ENCODE results near the gene NPAS3.

Gene NPAS3

DNA sequence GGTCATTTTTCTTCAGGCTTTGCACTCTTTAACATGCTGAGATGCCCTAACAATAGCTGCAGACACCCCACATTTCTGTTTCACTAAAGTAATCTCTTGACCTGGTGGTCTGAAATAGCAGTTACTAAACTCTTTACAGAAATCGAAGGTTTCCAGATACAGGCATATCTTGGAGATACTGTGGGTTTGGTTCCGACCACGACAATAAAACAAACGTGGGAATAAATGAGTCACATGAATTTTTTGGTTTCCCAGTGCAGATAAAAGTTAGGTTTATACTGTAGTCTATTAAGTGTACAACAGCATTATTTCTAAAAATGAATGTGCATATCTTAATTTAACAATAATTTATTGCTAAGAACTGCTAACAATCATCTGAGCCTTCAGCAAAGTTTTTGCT is 803.5 kb downstream of the NPAS3 start:
- TF ChIP-seq, protein P1, sequence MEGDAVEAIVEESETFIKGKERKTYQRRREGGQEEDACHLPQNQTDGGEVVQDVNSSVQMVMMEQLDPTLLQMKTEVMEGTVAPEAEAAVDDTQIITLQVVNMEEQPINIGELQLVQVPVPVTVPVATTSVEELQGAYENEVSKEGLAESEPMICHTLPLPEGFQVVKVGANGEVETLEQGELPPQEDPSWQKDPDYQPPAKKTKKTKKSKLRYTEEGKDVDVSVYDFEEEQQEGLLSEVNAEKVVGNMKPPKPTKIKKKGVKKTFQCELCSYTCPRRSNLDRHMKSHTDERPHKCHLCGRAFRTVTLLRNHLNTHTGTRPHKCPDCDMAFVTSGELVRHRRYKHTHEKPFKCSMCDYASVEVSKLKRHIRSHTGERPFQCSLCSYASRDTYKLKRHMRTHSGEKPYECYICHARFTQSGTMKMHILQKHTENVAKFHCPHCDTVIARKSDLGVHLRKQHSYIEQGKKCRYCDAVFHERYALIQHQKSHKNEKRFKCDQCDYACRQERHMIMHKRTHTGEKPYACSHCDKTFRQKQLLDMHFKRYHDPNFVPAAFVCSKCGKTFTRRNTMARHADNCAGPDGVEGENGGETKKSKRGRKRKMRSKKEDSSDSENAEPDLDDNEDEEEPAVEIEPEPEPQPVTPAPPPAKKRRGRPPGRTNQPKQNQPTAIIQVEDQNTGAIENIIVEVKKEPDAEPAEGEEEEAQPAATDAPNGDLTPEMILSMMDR (conservative IDR thresholded peaks at IDR 0.05; ENCODE audit: low read depth): no peak
- CTCF ChIA-PET: interaction anchor here (0.6 kb wide), 1 partner anchor 374 kb away, joined by 3 read pairs; no protein-coding TSS in a partner anchor
- no peak overlapping the region for H3K27ac ChIP-seq
- no peak for DNase-seq (ENCODE audit: low spot score)
- POLR2A ChIA-PET (ENCODE audit: low non-redundant PET): no interaction called here

DNA sequence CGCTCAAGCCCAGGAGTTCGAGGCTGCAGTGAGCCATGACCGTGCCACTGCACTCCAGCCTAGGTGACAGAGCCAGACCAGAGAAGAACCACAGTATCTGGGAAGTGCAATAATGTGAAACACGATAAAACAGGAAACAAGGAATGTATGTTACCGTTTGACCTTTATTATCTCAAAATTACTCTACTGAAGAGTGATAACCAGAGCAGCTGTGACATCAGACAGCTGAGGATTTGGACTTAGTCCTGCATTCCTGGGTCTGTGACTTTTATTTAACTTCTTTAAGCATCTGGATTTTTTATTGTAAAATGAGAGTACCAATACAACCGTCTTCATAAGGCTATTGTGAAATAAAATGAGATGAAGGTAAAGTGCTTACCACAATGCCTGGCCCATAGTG is 806.5 kb downstream of the NPAS3 start:
- no peak for DNase-seq (ENCODE audit: low spot score)
- CTCF ChIA-PET: no interaction called here
- no peak overlapping the region for H3K27ac ChIP-seq
- TF ChIP-seq, protein P1 (conservative IDR thresholded peaks at IDR 0.05; ENCODE audit: low read depth): no peak
- POLR2A ChIA-PET (ENCODE audit: low non-redundant PET): no interaction called here

DNA sequence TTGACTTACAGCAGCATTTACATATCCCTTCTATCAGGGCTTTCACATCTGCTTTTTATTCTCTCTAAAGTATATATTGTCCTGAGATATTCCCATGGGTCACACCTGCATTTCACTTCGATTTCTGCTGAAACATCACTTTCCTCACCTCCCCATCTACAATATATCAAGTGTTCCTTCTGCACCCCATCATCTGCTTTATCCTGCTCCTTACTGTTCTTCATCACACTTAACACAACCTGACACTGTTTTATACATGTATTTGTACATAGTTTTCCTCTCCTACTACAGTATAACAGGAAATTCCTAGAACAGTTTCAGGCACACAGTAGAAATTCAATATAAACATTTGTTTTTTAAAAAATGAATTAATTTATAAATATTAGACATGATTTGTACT is 809.1 kb downstream of the NPAS3 start:
- TF ChIP-seq, protein P1 (conservative IDR thresholded peaks at IDR 0.05; ENCODE audit: low read depth): no peak
- POLR2A ChIA-PET (ENCODE audit: low non-redundant PET): no interaction called here
- CTCF ChIA-PET: no interaction called here
- DNase-seq (ENCODE audit: low spot score): no peak
- H3K27ac ChIP-seq: no peak overlapping the region

DNA sequence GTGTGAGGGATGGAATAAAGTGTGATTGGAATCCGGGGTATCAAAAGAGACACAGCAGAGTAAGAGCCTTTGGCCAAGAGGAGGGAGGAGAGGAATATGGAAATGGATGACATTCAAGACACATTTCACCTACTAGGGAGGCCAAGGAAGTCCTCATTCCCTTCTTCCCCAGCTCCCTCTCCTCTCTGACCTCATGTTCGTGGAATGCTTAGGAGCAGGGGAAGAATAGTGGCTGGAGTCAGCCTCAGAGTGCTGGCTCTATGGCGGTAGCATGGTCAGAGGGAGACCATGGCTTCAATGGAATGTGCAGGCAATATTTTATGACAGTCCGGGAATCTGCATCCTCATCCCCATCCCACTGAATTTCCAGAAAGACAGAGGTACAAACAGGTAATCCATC is 815.6 kb downstream of the NPAS3 start:
- CTCF ChIA-PET: no interaction called here
- DNase-seq (ENCODE audit: low spot score): no peak

DNA sequence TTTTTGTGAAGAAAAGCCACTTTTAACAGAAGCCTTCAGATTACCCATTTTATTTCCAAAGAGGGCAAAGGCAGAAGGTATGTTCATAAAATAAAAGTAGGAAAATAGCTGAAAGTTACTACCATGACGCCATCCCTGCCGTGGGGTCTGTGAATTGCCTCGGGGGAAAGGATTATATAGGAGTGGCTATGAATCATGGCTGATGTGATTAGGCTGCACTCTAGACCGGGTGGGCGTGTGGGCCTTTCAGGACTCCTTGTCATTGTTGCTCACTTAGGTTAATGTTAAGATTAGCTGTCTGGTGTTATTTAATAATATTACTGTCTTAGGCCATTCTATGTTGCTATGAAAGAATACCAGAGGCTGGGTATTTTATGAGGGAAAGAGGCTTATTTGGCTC is 816.7 kb downstream of the NPAS3 start:
- TF ChIP-seq, protein P1 (conservative IDR thresholded peaks at IDR 0.05; ENCODE audit: low read depth): no peak
- ChIA-PET POLR2A (ENCODE audit: low non-redundant PET) (no interaction called here), CTCF (interaction anchor here (0.6 kb wide), 1 partner anchor 63 kb away, joined by 4 read pairs; no protein-coding TSS in a partner anchor)
- H3K27ac ChIP-seq: no peak overlapping the region
- peak; percentile 59 for DNase-seq (ENCODE audit: low spot score)

More for the DNA sequence above, 815.6 kb downstream of the NPAS3 start:
- TF ChIP-seq, protein P1 (conservative IDR thresholded peaks at IDR 0.05; ENCODE audit: low read depth): no peak
- POLR2A ChIA-PET (ENCODE audit: low non-redundant PET): no interaction called here
- H3K27ac ChIP-seq: no peak overlapping the region

DNA sequence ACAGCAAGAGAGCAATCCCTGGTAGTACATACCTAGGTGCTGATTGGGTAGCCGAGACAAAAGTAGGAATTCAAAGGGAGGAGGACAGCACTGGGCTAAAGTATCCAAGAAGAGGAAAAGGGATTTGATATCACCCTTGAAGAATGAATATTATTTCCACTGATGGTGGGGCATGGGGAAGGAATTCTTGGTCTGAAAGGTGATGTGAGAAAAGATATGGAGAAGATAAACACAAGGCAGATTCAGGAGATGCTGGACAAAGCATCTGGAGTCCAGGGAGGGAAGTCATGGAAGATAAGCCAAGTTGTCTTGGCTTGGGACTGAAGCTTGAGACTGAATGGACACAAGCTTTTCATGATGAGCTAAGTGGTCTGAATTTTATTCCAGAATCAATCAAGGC is 818.2 kb downstream of the NPAS3 start:
- no peak for DNase-seq (ENCODE audit: low spot score)
- ChIA-PET CTCF (no interaction called here), POLR2A (ENCODE audit: low non-redundant PET) (no interaction called here)
- TF ChIP-seq, protein P1 (conservative IDR thresholded peaks at IDR 0.05; ENCODE audit: low read depth): no peak
- no peak overlapping the region for H3K27ac ChIP-seq

DNA sequence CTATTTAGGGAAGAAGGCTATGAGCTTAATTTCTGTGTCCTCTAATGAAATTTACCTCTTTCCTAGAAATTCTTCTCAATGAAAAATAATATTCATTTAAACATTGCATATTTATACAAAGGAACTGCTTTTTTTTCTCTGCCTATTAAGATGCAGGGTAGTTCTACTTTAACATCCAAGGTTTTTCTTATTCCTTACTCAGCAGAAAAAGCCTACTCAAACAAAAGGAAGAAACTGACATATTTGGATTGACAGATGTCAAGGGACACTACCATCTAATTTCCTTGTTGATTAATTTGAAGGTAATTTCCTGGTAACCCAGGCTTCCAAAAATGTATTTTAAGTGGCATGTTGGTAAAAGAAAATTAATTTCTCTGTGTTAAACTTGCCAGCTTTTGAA is 819.9 kb downstream of the NPAS3 start:
- POLR2A ChIA-PET (ENCODE audit: low non-redundant PET): no interaction called here
- no peak for DNase-seq (ENCODE audit: low spot score)
- CTCF ChIA-PET: interaction anchor here (0.6 kb wide), 1 partner anchor 39 kb away, joined by 3 read pairs; no protein-coding TSS in a partner anchor
- H3K27ac ChIP-seq: no peak overlapping the region
- TF ChIP-seq, protein P1 (conservative IDR thresholded peaks at IDR 0.05; ENCODE audit: low read depth): no peak

All from RWPE1 (cell line).